HepG2 (cell line): ENCODE results near the gene RBM18. TPM values are rescaled to one million over a fixed set of nuclear protein-coding genes. Genes with fewer than 3 reads are reported as not detected.

ENCODE experiments used
- CREM ChIP-seq, 2 experiments: sonication (generic) in 1 of 2; formaldehyde crosslinking in 1 of 2; IDR thresholded peaks; 2 replicates each; pipeline versions ENCODE4 v1.4.0 to v1.6.1; 2016 to 2020; ENCODE audit warnings: antibody characterized with exemption in 1 of 2, mild to moderate bottlenecking in 1 of 2, missing genetic modification reagents in 1 of 2
- HMGXB3 ChIP-seq: sonication (generic); formaldehyde crosslinking; IDR thresholded peaks from 2 replicates; pipeline ENCODE4 v1.4.0; 2020; ENCODE audit warnings: missing genetic modification reagents, borderline replicate concordance
- JARID2 ChIP-seq: sonication (generic); formaldehyde crosslinking; IDR thresholded peaks from 2 replicates; pipeline ENCODE4 v1.8.1; 2023; ENCODE audit warnings: missing genetic modification reagents, inconsistent platforms; ENCODE audit not compliant: insufficient replicate concordance
- NFYC ChIP-seq: IDR thresholded peaks from 2 replicates; pipeline ENCODE4 v1.6.1; 2016; ENCODE audit warnings: missing genetic modification reagents, missing compliant biosample characterization
- POLR2AphosphoS5 ChIP-seq: IDR thresholded peaks from 2 replicates; pipeline ENCODE4 v1.6.1; 2012; ENCODE audit warnings: low read depth, low read length
- PRDM10 ChIP-seq: sonication (generic); formaldehyde crosslinking; IDR thresholded peaks from 2 replicates; pipeline ENCODE4 v1.4.0; 2020; ENCODE audit warnings: low read depth, missing genetic modification reagents
- SP4 ChIP-seq: sonication (generic); formaldehyde crosslinking; IDR thresholded peaks from 2 replicates; pipeline ENCODE4 v1.8.1; 2023; ENCODE audit warnings: mild to moderate bottlenecking, missing genetic modification reagents
- ZBTB14 ChIP-seq: sonication (generic); formaldehyde crosslinking; IDR thresholded peaks from 2 replicates; pipeline ENCODE4 v1.4.0; 2020; ENCODE audit warnings: missing genetic modification reagents
- ZBTB25 ChIP-seq: IDR thresholded peaks from 2 replicates; pipeline ENCODE4 v1.6.1; 2018; ENCODE audit warnings: missing genetic modification reagents
- ZBTB3 ChIP-seq: sonication (generic); formaldehyde crosslinking; IDR thresholded peaks from 2 replicates; pipeline ENCODE4 v1.4.0; 2020; ENCODE audit warnings: low read depth, mild to moderate bottlenecking, moderate library complexity, missing genetic modification reagents, borderline replicate concordance
- ZFYVE20 ChIP-seq: sonication (generic); formaldehyde crosslinking; IDR thresholded peaks from 2 replicates; pipeline ENCODE4 v1.8.0; 2023; ENCODE audit warnings: low read depth, mild to moderate bottlenecking, moderate library complexity, missing genetic modification reagents, borderline replicate concordance
- ZNF331 ChIP-seq: sonication (generic); formaldehyde crosslinking; IDR thresholded peaks from 2 replicates; pipeline ENCODE4 v1.4.0; 2020; ENCODE audit warnings: missing genetic modification reagents
- ZNF441 ChIP-seq: sonication (generic); formaldehyde crosslinking; IDR thresholded peaks from 2 replicates; pipeline ENCODE4 v1.7.0; 2021; ENCODE audit warnings: missing genetic modification reagents, borderline replicate concordance
- ZNF547 ChIP-seq: sonication (generic); formaldehyde crosslinking; IDR thresholded peaks from 2 replicates; pipeline ENCODE4 v1.5.1; 2020; ENCODE audit warnings: mild to moderate bottlenecking, missing genetic modification reagents
- ZNF619 ChIP-seq: sonication (generic); formaldehyde crosslinking; IDR thresholded peaks from 2 replicates; pipeline ENCODE4 v1.4.0; 2020; ENCODE audit warnings: mild to moderate bottlenecking, missing genetic modification reagents
- ZNF672 ChIP-seq: sonication (generic); formaldehyde crosslinking; IDR thresholded peaks from 2 replicates; pipeline ENCODE4 v1.8.1; 2022; ENCODE audit warnings: missing genetic modification reagents
- polyA plus RNA-seq, 8 experiments: library from polyadenylated mRNA; depleted of rRNA in 3 of 8; stranded (reverse) in 7 of 8; unstranded in 1 of 8; fragments of >200 nt; fragmentation: Illumina TruSeq in 4 of 8; extraction: Trizol in 4 of 8; gene quantifications; 2 replicates each; pipeline versions ENCODE4 v1.2.1 to v1.2.3, GENCODE V29; 2011 to 2016; ENCODE audit warnings: low read depth in 4 of 8, missing spikeins in 1 of 8, mixed read lengths in 1 of 8; ENCODE audit not compliant: insufficient read depth in 1 of 8
- total RNA-seq, 5 experiments: library from RNA; depleted of rRNA; stranded (reverse); fragments of >200 nt; fragmentation: Illumina TruSeq; extraction: Trizol; gene quantifications; 2 replicates each; pipeline ENCODE4 v1.2.3, GENCODE V29; 2016; ENCODE audit warnings: low read depth in 1 of 5

RBM18 gene
- total and polyA plus RNA-seq, 2 of the 13 experiments (the other 11 are each of a cell fraction or from before 2014, with no cell fraction given): 12.6 to 16.6 TPM

GRCh38 chr9:122264360-122265148 is at the start of gene RBM18, which contains the start of gene MRRF (continued):
- peak; percentile 59 for TF ChIP-seq HMGXB3 (CRISPR knock-in tag)
- peak; percentile 89 for TF ChIP-seq ZNF331 (CRISPR knock-in tag)
- peak; percentile 90 for TF ChIP-seq SP4 (CRISPR knock-in tag)
- peak; percentile 96 for TF ChIP-seq ZFYVE20
- peak; percentile 51; the same call in 1 of the 2 replicates for TF ChIP-seq ZBTB25 (CRISPR knock-in tag)
- peak; percentile 61; the same call in 1 of the 2 replicates for TF ChIP-seq ZBTB3 (CRISPR knock-in tag)
- TF ChIP-seq PRDM10: peak; percentile 43; the same call in 1 of the 2 replicates
- 0 out of 2 replicates have a peak, but pooled peaks have one; percentile 58 for TF ChIP-seq ZNF619 (CRISPR knock-in tag)
- TF ChIP-seq NFYC (CRISPR knock-in tag): peak; percentile 58; the same call in 1 of the 2 replicates
- peak; percentile 95 for TF ChIP-seq CREM (IDR thresholded peaks at IDR 0.05)
- peak; percentile 95 for TF ChIP-seq CREM (CRISPR knock-in tag; IDR thresholded peaks at IDR 0.05)
- peak; percentile 91 for TF ChIP-seq ZNF441 (CRISPR knock-in tag)
- TF ChIP-seq JARID2 (CRISPR knock-in tag): peak; percentile 78
- TF ChIP-seq ZBTB14 (CRISPR knock-in tag): no peak
- peak; percentile 75 for TF ChIP-seq POLR2AphosphoS5
- no peak for TF ChIP-seq ZNF672
- TF ChIP-seq ZNF547: peak; percentile 99
